HepG2 (cell line): ENCODE measurements around the gene GRK5. TPM values are rescaled to one million over a fixed set of nuclear protein-coding genes. Genes with fewer than 3 reads are reported as not detected.

Source experiments
- KDM3A ChIP-seq: IDR thresholded peaks from 2 replicates; pipeline ENCODE4 v1.6.1; 2018; ENCODE audit warnings: low read depth, missing compliant biosample characterization
- RFX5 ChIP-seq: IDR thresholded peaks from 2 replicates; pipeline ENCODE4 v1.6.1; 2011; ENCODE audit warnings: low read depth, low read length, improper control_type of control experiment
- SMARCE1 ChIP-seq: fragments of 450-650 bp; IDR thresholded peaks from 2 replicates; pipeline ENCODE4 v1.6.1; 2017; ENCODE audit warnings: borderline replicate concordance
- TARDBP ChIP-seq: sonication (generic); formaldehyde crosslinking; IDR thresholded peaks from 2 replicates; pipeline ENCODE4 v1.8.0; 2022; ENCODE audit warnings: mild to moderate bottlenecking, missing genetic modification reagents
- XRCC5 ChIP-seq: fragments of 200-400 bp; formaldehyde crosslinking; optimal IDR thresholded peaks from 2 replicates; pipeline ENCODE3; 2017; ENCODE audit warnings: mild to moderate bottlenecking, low read length
- ZMYM4 ChIP-seq: sonication (generic); formaldehyde crosslinking; IDR thresholded peaks from 2 replicates; pipeline ENCODE4 v1.8.1; 2023; ENCODE audit warnings: mild to moderate bottlenecking, missing genetic modification reagents
- ZNF234 ChIP-seq: sonication (generic); formaldehyde crosslinking; conservative IDR thresholded peaks from 2 replicates; pipeline ENCODE4 v1.5.1; 2020; ENCODE audit warnings: mild to moderate bottlenecking, missing genetic modification reagents
- ZNF607 ChIP-seq: sonication (generic); formaldehyde crosslinking; IDR thresholded peaks from 2 replicates; pipeline ENCODE4 v1.5.1; 2020; ENCODE audit warnings: missing genetic modification reagents, mild to moderate bottlenecking, borderline replicate concordance
- polyA plus RNA-seq, 8 experiments: library from polyadenylated mRNA; depleted of rRNA in 3 of 8; stranded (reverse) in 7 of 8; unstranded in 1 of 8; fragments of >200 nt; fragmentation: Illumina TruSeq in 4 of 8; extraction: Trizol in 4 of 8; gene quantifications; 2 replicates each; pipeline versions ENCODE4 v1.2.1 to v1.2.3, GENCODE V29; 2011 to 2016; ENCODE audit warnings: low read depth in 4 of 8, missing spikeins in 1 of 8, mixed read lengths in 1 of 8; ENCODE audit not compliant: insufficient read depth in 1 of 8
- total RNA-seq, 5 experiments: library from RNA; depleted of rRNA; stranded (reverse); fragments of >200 nt; fragmentation: Illumina TruSeq; extraction: Trizol; gene quantifications; 2 replicates each; pipeline ENCODE4 v1.2.3, GENCODE V29; 2016; ENCODE audit warnings: low read depth in 1 of 5
- TF ChIP-seq, protein P1 (sequence below): sonication (generic); formaldehyde crosslinking; IDR thresholded peaks from 2 replicates; pipeline ENCODE4 v1.8.0; 2023; ENCODE audit warnings: mild to moderate bottlenecking, missing genetic modification reagents
- TF ChIP-seq, protein P2 (sequence below): sonication (generic); formaldehyde crosslinking; IDR thresholded peaks from 2 replicates; pipeline ENCODE4 v1.5.0; 2020; ENCODE audit warnings: missing genetic modification reagents
- TF ChIP-seq, protein P3 (sequence below), 2 experiments: sonication (generic) in 1 of 2; formaldehyde crosslinking in 1 of 2; IDR thresholded peaks; 2 replicates each; pipeline versions ENCODE4 v1.4.0 to v1.6.1; 2016 to 2020; ENCODE audit warnings: borderline replicate concordance in 1 of 2, low read depth in 1 of 2, mild to moderate bottlenecking in 1 of 2, missing genetic modification reagents in 1 of 2
- TF ChIP-seq, protein P4 (sequence below): sonication (generic); formaldehyde crosslinking; IDR thresholded peaks from 2 replicates; pipeline ENCODE4 v1.8.1; 2023; ENCODE audit warnings: mild to moderate bottlenecking, missing genetic modification reagents, borderline replicate concordance
- TF ChIP-seq, protein P5 (sequence below): sonication (generic); formaldehyde crosslinking; IDR thresholded peaks from 2 replicates; pipeline ENCODE4 v1.4.0; 2020; ENCODE audit warnings: missing genetic modification reagents; ENCODE audit errors: not compliant biosample characterization
- TF ChIP-seq, protein P6 (sequence below): sonication (generic); formaldehyde crosslinking; IDR thresholded peaks from 2 replicates; pipeline ENCODE4 v1.5.1; 2020; ENCODE audit warnings: mild to moderate bottlenecking, missing genetic modification reagents, borderline replicate concordance

The GRK5 gene
- total and polyA plus RNA-seq, 2 of the 13 experiments (the other 11 are each of a cell fraction or from before 2014, with no cell fraction given): 10.4 to 12.6 TPM

DNA sequence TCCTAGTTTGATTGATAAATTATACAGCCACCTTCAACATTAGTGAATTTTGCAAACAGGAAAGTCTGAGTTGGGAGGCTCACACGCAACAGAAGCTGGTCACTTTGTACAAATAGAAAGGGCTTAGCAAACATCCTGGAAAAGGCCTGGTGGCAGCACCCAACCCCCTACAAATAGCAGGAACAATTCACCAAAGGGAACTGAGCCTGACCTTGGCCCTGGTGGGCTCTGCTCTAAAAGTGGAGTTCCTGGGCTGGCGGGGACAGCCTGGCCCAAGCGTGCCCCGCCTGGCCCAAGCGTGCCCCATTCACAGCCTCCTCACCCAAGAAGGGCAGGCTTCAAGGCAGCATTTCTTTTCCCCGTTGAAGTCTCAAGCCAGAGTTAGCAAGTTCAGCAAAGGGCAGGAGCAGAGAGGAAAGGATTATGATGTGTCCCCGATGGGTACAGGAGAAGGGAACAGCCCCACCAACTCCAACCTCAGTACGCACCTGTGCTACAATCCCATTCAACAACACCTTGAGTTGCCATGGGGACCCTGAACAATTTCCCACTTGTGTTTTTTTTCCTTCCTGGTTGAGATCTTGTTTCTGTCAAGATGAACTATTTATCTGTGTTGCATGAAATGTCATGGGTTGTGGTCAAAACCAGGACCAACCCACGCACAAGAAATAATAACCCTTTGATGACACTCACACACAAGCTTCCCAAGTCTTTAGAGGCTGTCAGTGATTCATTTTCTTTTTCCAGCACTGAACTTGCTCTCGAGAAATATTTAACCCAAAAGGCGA lies 291.7 kb downstream of the GRK5 start (continued):
- no peak for TF ChIP-seq SMARCE1
- TF ChIP-seq ZNF607 (CRISPR knock-in tag): peak; percentile 24; the same call in 1 of the 2 replicates
- TF ChIP-seq ZNF234 (CRISPR knock-in tag): no peak
- TF ChIP-seq, protein P1, sequence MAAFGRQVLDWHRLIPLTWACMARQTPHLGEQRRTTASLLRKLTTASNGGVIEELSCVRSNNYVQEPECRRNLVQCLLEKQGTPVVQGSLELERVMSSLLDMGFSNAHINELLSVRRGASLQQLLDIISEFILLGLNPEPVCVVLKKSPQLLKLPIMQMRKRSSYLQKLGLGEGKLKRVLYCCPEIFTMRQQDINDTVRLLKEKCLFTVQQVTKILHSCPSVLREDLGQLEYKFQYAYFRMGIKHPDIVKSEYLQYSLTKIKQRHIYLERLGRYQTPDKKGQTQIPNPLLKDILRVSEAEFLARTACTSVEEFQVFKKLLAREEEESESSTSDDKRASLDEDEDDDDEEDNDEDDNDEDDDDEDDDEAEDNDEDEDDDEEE (CRISPR knock-in tag): no peak
- peak; percentile 13 for TF ChIP-seq XRCC5
- 0 out of 2 replicates have a peak, but pooled peaks have one; percentile 49 for TF ChIP-seq TARDBP (CRISPR knock-in tag)
- TF ChIP-seq ZMYM4: 0 out of 2 replicates have a peak, but pooled peaks have one; percentile 37
- TF ChIP-seq, protein P2, sequence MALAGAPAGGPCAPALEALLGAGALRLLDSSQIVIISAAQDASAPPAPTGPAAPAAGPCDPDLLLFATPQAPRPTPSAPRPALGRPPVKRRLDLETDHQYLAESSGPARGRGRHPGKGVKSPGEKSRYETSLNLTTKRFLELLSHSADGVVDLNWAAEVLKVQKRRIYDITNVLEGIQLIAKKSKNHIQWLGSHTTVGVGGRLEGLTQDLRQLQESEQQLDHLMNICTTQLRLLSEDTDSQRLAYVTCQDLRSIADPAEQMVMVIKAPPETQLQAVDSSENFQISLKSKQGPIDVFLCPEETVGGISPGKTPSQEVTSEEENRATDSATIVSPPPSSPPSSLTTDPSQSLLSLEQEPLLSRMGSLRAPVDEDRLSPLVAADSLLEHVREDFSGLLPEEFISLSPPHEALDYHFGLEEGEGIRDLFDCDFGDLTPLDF (CRISPR knock-in tag): no peak
- TF ChIP-seq, protein P3, sequence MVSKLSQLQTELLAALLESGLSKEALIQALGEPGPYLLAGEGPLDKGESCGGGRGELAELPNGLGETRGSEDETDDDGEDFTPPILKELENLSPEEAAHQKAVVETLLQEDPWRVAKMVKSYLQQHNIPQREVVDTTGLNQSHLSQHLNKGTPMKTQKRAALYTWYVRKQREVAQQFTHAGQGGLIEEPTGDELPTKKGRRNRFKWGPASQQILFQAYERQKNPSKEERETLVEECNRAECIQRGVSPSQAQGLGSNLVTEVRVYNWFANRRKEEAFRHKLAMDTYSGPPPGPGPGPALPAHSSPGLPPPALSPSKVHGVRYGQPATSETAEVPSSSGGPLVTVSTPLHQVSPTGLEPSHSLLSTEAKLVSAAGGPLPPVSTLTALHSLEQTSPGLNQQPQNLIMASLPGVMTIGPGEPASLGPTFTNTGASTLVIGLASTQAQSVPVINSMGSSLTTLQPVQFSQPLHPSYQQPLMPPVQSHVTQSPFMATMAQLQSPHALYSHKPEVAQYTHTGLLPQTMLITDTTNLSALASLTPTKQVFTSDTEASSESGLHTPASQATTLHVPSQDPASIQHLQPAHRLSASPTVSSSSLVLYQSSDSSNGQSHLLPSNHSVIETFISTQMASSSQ (IDR thresholded peaks at IDR 0.05; ENCODE audit: low read depth): no peak
- TF ChIP-seq, protein P3 (CRISPR knock-in tag; IDR thresholded peaks at IDR 0.05; ENCODE audit: borderline replicate concordance): peak; percentile 33; the same call in 1 of the 2 replicates
- TF ChIP-seq RFX5: no peak
- TF ChIP-seq, protein P4, sequence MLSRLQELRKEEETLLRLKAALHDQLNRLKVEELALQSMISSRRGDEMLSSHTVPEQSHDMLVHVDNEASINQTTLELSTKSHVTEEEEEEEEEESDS (CRISPR knock-in tag): no peak
- TF ChIP-seq, protein P5, sequence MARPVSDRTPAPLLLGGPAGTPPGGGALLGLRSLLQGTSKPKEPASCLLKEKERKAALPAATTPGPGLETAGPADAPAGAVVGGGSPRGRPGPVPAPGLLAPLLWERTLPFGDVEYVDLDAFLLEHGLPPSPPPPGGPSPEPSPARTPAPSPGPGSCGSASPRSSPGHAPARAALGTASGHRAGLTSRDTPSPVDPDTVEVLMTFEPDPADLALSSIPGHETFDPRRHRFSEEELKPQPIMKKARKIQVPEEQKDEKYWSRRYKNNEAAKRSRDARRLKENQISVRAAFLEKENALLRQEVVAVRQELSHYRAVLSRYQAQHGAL (CRISPR knock-in tag): no peak
- no peak for TF ChIP-seq KDM3A (CRISPR knock-in tag)
- TF ChIP-seq, protein P6, sequence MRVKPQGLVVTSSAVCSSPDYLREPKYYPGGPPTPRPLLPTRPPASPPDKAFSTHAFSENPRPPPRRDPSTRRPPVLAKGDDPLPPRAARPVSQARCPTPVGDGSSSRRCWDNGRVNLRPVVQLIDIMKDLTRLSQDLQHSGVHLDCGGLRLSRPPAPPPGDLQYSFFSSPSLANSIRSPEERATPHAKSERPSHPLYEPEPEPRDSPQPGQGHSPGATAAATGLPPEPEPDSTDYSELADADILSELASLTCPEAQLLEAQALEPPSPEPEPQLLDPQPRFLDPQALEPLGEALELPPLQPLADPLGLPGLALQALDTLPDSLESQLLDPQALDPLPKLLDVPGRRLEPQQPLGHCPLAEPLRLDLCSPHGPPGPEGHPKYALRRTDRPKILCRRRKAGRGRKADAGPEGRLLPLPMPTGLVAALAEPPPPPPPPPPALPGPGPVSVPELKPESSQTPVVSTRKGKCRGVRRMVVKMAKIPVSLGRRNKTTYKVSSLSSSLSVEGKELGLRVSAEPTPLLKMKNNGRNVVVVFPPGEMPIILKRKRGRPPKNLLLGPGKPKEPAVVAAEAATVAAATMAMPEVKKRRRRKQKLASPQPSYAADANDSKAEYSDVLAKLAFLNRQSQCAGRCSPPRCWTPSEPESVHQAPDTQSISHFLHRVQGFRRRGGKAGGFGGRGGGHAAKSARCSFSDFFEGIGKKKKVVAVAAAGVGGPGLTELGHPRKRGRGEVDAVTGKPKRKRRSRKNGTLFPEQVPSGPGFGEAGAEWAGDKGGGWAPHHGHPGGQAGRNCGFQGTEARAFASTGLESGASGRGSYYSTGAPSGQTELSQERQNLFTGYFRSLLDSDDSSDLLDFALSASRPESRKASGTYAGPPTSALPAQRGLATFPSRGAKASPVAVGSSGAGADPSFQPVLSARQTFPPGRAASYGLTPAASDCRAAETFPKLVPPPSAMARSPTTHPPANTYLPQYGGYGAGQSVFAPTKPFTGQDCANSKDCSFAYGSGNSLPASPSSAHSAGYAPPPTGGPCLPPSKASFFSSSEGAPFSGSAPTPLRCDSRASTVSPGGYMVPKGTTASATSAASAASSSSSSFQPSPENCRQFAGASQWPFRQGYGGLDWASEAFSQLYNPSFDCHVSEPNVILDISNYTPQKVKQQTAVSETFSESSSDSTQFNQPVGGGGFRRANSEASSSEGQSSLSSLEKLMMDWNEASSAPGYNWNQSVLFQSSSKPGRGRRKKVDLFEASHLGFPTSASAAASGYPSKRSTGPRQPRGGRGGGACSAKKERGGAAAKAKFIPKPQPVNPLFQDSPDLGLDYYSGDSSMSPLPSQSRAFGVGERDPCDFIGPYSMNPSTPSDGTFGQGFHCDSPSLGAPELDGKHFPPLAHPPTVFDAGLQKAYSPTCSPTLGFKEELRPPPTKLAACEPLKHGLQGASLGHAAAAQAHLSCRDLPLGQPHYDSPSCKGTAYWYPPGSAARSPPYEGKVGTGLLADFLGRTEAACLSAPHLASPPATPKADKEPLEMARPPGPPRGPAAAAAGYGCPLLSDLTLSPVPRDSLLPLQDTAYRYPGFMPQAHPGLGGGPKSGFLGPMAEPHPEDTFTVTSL (CRISPR knock-in tag): peak; percentile 91
